T1000 (cell line): Measurements from ENCODE around the gene KRT36.

ENCODE experiments used
- DNase-seq: peaks from one replicate; lab custom pipeline; 2025; ENCODE audit warnings: mixed read lengths; lab: John Stamatoyannopoulos, UW

The KRT36 gene

DNA sequence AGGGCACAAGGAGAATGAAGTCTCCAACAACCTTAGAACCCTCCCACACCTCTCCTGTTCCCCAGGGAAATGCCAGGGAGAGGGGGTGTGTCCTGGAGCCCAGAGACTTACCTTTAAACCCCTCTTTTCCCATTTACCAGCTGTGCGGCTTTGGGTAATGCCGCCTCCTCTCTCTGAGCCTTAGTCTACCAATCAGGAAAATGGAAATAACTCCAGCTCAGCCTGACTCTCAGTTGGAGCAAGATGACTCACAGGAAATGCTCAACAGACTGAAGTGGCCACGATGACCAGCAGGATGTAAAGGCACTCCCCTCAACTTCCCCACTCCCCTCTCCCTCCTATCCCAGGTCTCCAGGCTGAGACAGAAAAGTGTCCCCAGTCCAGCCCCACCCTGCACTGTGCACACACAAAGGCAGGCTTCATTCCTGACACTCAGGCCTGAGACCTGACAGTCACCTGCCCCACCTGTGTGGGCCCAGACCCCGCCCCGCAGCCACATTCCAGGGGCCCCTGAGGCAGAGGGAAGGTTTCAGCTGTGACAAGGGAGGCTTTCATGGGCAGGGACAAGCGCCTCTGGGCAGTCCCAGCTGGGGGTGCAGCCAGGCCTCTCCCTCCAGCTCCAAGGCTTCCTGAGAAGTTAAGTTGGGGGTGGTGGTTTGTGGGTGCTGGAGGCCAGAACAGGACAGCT is 32.0 kb upstream of the KRT36 start:
- peak; percentile 6 for DNase-seq

DNA sequence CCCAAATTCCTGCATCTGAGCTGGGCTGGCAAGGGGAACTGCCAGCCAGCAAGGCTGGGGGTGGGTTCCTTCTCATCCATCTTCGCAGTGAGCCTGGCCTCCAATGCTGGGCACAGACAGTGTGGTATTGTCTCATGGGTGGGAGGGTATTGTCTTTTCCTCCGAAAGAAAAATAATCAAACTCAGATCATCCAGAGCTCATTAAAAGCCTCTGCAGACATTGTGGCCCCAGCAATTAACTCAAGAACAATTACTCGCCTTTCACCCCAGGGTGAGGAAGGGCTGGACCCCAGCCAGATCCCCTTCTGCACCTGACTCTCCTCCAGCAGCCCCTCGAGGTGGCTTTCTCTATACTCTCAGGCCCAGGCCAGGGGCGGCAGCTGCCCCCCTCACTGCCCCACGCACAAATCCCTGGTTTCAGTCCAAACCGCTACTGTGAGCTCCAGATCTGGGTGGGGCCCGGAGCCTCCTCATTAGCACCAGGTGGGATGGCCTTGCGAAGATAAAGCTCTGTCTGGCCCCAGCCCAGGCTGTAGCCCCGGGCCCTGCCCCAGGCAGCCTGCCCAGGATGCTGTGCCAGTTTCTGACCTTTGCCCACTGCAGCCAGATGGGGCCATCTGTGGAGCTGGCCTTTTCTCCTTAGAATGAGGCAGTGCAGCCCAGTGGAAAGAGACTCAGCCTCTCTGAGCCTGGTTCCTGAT is 31.3 kb upstream of the KRT36 start:
- DNase-seq = peak; percentile 38

DNA sequence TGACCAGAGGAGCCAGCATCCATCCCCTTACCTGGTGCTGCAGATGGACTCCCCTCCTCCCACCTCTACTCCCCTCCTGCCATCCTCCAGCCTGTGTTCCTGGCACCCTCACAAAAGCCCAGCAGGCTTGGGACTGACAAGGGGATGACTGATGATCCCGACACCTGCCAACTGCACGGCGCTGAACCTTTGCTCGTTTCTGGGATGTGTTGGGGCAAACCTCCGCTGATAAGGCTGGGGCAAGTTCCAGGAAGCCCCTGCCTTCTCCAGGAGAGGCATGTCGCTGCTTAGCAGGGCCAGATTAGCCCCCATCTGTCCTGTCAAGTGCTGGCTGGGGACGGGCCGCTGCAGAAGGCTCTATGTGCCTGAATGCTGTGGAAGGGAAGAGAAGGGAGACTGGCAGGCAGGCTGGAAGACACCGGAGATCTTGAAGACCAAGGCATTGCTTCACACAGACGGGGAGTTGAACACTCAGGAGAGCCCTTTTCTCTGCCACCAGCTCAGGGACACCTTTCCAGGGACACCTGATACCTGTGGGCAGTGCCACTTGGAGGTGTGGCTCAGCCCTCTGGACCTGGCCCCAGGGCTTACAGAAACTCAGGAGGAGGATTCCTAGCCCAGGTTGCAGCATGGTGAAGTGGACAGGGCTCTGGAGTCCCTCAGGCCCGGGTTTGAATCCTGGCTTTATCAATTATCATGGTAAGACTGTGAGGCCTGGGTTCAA is 30.0 kb upstream of the KRT36 start:
- no peak for DNase-seq

DNA sequence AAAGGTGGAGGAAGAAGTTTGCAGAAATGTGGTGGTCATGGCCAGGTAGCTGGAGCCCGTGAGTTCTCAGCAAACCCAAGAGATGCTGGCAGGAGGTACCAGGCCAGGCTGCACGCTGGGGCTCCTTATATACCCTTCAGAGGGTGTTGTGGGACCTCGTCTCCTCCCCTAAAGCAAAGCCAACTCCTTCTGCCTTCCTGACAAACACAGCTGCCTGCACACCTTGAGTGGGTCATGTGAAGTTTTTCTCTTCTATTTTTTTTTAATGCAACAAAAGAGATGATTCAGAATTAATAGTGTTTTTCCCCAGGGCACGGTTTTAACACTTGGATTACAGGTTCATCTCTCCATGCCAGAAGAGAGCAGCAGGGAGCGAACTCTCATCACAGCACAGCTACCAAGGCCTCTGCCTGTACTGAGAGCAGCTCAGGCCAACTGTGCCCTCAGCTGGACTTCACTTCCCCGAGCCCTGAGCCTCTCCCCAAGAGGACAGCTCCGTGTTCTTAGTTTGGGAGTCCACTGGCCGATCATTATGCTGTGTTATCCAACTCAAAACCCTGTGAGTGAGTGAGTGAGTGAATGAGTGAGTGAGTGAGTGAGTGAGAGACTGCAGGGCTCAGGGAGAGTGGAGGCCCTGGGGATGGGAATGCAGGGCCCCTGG is 29.2 kb upstream of the KRT36 start, which contains the start of gene KRT15:
KRT15 (minus strand) TSS at position 102 of the 661 bp plus-strand sequence; CDS start at position 39, 63 bp downstream.
- peak; percentile 7 for DNase-seq

DNA sequence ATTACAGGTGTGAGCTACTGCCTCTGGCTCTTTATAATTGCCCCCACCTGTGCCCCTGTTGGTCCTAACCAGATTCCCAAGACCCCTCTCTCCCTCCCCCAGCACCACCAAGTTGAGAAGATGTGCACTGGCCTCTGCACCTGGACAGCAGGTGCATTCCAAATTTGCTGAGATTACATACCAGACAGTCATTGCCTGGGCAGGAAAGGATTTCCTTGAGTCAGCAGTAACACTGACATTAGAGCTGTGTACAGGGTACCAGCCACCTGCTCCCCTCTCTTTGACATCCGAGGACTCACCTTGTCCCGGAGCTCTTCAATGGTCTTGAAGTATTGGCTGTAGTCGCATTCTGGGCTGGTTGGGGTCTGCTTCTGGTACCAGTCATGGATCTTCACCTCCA is 28.3 kb upstream of the KRT36 start:
- no peak for DNase-seq

DNA sequence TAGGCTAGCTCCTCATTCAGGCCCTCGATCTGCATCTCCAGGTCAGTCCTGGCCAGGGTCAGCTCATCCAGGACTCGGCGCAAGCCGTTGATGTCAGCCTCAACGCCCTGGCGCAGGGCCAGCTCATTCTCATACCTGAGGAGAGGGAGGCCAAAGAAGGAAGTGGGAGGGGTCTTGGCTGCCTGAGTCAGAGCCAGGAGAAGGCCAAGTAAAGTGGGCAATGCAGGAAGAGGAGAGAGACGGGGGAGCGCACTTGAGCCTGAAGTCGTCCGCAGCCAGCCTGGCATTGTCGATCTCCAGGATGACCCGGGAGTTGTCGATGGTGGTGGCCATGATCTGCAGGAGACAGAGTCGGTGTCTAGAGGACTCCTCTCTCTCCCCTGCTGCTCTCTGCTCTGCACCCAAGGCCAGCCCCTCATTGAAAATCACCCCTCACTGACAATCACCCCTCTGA is 27.1 kb upstream of the KRT36 start:
- no peak for DNase-seq

DNA sequence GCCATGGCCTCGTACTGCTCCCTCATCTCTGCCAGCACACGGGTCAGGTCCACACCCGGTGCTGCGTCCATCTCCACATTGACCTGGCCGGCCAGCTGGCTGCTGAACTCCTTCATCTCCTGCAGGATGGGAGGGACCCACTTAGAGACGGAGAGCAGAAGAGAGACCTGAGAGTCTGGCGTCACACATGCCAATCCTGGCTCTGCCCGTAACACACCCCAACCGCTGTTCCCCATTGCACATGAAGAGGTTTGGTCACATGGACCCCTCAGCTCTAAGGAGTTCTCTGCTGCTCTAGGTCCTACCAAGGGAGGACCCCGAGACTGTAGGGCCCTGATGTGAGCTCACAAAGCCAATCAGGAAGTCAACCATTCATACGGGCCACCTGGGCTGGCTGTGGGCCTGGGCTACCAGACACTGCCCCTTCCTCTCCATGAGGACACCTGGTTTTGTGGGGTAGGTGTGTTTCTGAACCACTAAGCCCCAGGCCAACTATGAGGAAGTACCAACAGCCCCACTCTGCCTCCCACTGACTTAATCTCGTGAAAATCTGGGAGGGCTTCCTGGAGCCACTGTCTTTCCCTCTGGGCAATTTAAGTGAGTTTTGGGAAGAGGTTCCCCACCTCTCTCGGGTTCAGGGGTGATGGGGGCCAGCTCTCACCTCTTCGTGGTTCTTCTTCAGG is 26.6 kb upstream of the KRT36 start:
- DNase-seq = no peak

DNA sequence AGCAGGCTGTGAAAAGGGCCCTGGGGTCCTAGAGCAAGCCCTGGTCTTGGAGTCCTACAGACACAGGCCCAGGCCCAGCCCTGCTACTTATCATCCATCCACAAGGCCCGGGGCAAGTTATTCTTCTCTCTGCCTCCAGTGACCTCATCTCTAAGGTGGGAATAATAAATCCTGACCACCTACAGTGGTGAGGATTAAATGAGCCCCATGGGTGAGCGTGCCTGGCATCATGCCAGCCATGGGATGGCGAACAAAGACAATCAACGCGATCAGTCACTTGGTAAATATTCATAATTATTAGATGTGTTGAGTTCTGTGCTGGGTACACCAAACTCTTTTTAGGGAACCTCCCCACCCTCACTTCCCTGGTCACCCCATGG is 23.4 kb upstream of the KRT36 start:
- no peak for DNase-seq

DNA sequence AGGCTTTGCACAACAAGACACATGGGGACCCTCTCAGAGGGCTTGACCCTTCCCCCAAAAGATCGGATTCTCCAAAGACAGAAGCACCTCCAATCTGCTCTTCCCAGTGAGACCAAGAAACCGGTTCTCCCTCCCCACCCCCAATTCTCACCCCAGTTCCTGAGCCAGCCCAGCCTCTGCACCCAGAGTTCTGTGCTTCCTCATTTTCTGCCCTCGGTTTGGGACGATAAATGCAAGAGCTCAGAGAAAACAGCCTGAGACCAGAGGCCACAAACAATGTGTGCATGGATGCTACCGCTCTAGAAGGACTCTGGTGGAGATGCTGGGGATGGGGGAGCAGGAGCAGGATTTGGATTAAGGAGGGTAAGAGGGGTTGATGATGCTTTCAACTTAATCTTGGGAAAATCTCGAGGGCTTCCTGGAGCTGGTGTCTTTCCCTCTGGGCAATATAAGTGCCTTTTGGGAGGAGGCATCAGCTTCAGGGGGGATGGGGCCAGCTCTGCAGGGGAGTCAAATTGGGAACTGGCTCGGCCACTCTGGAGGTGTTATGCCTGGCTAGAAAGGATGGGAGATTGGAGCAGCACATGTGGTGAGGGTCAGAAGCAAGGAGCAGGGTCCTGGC is 22.9 kb upstream of the KRT36 start:
- DNase-seq = no peak

DNA sequence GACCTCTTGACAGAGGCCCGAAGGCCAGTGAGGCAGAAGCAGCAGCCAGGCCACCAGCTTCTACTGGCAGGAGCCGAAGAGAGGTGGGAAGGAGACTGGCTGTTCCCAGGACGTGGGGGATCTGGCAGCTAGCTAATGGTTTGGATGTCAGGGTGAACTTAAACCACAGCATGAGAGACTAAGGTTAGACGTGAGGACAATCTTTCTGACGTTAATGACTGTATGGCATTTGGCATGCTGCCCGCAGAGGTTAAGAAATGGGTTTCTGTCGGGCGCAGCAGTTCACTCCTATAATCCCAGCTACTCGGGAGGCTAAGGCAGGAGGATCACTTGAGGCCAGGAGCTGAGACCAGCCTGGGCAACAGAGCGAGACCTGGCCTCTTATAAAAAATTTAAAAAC is 22.0 kb upstream of the KRT36 start:
- no peak for DNase-seq

DNA sequence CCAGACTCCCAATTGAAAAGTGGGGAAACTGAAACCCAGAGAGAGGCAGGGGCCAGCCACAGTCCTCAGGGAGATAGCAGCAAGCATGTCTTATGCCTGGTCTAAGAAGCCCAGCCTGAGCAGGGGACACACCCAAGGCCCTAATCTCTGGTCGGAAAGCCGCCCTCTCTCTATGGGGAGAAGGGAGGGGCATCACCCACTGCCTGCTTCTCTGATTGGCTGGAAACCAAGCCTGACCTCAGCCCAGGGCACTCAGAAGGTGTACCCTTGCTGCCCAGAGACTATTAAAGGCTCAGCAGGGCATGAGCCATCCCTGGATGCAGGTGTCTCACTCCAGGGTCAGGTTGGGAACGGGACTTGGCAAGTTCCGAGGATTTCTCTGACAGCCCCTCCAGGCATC is 21.4 kb upstream of the KRT36 start:
- DNase-seq = no peak

DNA sequence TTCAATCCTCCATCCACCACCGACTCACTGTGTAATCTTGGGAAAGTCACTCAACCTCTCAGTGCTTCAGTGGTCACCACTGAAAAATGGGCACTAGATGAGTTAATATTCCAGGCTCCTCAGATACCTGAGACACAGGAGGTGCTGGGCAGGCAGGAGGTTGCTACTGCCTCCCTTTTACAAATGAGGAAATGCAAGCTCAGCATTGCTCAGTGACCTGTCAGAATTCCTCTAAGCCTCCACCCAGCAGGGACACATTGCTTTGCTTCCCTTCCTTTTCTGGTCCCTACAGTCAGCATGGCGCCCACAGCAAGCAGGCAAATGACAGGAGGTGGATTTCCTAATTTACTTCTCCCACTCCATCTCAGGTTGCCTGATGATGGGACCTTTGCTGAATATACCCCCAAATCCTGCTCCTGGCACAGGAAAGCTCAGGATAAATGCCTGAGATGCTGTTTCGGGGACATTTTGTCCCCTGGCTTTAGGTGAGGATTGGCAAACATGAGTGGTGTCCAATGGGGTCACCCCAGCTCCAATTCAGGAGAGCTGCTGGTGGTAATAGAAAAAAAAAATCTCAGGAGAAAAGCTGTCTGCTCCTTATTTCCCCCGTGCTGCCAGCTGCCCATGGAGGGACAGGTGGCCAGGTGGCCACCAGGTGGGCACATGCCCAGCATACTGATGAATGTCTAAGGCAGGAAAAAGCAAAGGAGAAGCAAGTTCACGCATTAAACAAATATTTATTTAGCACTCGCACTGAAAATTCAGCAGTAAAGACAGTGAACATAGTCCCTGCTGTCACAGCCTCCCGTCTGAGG is 20.7 kb upstream of the KRT36 start:
- DNase-seq = no peak

DNA sequence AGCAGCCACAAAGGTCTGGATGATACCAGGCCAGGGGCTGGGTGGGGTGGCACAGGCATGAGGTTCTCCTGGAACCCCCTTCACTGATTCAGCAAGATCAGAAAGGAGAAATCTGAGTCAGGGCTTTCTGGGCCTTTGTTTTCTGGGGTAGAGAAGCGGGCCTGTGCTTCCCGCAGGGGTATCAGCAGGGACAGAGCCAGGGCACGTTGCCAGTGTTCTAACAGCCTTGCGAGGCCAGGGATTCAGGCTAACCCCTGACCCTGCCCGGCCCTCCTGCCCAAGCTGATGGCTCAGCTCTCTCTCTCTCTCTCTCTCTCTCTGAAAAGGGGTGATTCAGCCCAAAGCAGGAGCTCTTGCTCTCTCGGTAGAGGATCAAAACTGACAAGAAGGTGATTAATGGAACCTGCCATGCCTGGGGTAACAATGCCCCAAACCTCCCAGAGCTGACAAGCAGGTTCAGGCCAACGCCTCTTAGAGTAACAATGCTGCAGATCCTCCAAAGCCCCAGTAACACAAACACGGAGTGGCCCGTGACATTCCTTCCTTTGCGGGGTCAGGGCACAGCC is 17.7 kb upstream of the KRT36 start:
- DNase-seq = no peak

DNA sequence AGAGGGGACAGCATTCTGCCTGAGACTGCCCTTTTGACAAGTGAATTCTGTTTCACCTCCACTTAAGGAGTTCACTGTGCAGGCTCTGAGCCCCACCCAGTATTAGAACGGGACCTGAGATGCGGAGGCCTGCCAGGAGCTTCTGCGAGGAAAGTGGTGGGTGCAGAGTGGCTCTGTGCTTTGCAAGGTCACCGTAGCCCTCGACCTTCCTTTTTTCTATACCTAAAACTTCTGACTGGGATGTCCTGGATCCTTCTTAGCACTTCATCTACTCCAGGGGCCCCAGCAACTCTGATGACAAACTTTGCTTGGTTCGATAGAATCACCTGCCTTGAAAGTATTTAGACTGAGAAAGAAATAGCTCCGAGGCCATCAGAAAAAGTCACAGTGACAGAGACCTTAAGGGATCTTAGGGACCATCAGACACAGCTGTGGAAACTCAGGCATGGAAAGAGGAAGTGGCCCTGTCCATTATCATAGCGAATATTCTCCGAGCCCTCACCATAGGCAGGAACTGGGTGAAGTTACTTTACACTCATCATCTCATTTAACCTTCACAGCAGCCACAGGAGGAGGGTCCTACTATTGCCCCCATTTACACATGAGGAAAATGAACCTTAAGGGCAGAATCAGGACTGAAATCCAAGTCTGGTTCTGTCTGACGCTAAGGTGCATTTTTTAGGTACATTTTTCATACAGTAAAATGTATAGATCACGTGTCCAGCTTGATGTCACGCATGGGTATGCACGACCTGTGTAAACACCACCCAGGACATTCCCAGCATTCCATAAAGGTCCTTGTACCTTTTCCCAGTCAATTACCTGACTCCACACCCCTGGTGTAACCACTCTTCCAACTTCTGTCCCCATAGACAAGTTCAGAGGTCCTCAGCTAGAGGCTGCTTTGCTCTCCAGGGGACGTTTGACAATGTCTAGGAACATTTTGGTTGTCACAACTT is 16.4 kb upstream of the KRT36 start:
- no peak for DNase-seq

DNA sequence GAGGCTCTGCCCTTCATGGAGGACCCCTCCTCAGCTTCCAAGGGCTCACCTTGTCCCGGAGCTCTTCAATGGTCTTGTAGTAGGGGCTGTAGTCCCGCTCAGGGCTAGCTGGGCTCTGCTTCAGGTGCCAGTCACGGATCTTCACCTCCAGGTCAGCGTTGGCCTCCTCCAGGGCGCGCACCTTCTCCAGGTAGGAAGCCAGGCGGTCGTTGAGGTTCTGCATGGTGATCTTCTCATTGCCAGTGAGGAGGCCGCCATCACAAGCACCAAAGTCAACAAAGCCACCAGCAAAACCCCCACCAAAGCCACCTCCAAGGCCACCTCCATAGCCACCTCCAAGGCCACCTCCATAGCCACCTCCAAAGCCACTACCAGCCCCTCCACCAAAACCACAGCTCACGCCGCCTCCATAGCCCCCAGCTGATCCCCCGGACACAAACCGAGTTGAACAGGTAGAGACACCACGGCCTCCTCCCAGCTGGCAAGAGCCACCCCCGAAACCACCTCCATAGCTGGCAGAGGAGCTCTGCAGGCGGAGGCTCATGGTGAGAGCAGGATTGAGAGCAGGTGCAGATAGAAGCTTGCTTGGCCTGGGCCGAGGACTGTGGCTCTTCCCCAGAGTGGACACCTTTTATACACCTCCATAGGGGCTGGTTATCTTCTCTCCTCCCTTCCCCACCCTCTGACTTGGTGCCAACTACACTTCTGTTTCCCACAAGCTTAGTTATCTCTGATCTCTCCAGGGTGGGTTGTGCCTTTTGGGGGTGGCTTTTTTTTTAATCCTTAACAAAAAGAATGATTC is 15.5 kb upstream of the KRT36 start, which contains the start of gene KRT13:
KRT13 (minus strand) TSS at position 606 of the 802 bp plus-strand sequence; CDS start at position 544, 62 bp downstream.
- DNase-seq = no peak

DNA sequence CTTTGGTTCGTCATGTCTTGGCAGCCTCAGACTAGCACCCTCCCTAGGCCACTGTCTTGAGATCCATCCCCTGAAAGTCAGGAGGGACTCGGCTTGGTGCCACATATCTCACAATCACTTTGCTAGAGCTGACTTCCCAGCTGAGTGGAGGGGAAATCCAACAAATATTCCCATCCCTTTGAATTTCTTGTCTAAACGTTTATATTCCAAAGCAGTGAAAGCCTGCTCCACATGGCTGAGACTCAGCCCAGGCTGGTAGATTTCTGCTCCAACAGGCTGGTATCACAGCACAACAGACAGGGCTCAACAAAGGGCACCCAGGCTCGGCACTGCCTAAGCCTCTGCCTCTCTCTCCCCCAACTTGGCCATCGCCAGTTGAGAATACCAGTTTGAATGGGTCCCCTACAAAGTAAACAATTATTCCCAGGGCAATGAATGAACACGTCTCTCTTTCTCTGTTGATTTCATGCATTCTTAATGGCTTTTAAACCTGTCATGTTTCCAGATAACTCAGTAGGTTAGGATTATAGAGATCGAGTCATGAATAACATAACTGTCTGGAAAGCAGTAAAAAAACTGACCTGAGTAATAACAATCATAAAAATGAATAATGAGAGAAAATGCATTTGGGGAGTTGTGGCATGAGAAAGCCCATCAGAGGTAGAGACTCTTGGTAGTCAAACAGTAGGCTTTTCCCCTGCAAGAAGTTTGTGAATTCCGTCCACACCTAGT is 14.7 kb upstream of the KRT36 start:
- no peak for DNase-seq

DNA sequence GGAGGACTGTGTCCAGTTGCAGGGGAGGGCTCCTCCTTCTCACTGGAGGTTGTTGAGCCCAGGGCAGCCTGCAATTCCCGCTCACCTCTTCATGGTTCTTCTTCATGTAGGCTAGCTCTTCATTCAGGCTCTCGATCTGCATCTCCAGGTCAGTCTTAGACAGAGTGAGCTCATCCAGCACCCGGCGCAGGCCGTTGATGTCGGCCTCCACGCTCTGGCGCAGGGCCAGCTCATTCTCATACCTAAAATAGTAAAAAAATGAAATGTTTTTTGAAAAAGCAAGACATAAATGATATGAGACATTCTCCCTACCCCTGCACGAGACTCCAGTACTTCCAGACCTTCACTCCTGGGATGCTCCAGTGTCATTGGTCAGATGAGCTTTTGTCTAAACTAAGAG is 13.5 kb upstream of the KRT36 start:
- no peak for DNase-seq
